HG03175 (cell line): ENCODE measurements around the gene FBXO44.
A peak's percentile ranks its signal among the peaks of the same experiment; 100 is the strongest.
"Not testable (repeated sequence)": the region's sequence is repeated elsewhere in the genome, so short reads cannot be mapped to it uniquely, and the experiment has no call there.

Experiments used
- ATAC-seq: cut with Tn5 transposase; IDR thresholded peaks from one replicate; pipeline ENCODE4 v1.9.1; 2021; ENCODE audit warnings: mild to moderate bottlenecking, moderate library complexity; ENCODE audit not compliant: unreplicated experiment

The FBXO44 gene

DNA sequence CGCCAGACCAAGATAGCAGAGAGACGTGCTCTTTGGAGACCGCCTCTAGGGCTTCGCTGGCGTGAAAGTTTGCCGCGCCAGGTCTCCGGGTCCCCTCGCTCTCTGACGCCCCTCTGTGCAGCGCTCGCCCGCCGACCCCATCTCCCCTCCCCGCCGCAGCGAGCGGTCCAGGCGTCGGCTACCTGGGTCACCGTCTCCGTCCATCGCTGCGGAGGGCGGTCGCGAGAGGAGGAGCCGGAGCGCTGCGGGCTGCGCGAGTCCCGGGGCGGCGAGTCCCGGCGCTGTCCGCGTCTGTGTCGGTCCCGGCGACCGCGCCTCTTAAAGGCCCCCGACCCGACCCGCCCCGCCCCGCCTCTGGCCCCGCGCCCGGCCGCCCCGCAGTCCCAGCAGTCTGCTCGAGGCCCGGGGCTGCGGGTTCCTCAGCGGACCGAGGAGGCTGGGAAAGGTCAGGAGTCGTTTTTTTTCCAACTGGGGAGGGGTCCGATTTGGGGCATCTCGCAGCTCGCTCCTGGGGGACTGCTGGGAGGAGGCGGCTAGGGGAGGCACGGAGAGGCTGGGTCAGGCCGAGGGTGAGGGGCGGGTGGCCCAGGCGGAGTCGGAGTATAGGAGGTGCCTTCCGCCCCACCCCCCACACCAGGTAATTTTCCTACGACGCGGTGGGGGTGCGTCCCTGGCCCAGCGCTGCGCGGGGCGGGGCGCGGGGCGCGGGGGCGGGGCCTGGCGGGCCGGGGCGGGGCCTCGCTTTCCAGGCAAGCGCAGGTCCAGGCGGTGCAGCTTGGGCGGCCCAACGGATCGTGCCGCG is at the start of gene FBXO44, which contains the start of gene FBXO2:
FBXO44 (plus strand) TSS at position 741 of the 802 bp plus-strand sequence. CDS start 959 bp downstream, outside the sequence.
FBXO2 (minus strand) TSS at position 293 of the 802 bp plus-strand sequence; CDS start at position 204, 89 bp downstream.
- peak; percentile 73 for ATAC-seq

DNA sequence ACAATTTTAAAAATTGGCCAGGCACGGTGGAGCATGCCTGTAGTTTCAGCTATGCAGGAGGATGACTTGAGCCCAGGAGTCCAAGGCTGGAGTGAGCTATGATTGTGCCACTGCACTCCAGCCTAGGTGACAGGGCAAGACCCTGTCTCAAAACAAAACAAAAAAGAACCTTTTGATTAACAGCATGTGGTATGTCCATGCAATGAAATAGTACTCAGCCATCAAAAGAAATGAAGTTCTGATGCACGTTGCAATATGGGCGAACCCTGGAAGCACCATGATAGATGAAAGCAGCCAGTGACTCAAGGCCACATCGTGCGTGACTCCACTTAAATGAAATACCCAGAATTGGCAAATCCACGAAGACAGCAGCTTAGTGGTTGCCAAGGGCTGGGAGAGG is 47.9 kb upstream of the FBXO44 start:
- ATAC-seq: no peak

DNA sequence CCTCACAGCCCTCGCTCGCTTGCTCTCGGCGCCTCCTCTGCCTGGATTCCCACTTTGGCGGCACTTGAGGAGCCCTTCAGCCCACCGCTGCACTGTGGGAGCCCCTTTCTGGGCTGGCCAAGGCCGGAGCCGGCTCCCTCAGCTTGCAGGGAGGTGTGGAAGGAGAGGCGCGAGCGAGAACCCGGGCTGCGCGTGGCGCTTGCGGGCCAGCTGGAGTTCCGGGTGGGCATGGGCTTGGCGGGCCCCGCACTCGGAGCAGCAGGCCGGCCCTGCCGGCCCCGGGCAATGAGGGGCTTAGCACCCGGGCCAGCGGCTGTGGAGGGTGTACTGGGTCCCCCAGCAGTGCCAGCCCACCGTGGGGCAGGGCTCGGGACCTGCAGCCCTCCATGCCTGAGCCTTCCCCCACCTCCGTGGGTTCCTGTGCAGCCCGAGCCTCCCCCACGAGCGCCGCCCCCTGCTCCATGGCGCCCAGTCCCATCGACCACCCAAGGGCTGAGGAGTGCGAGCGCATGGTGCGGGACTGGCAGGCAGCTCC is 46.0 kb upstream of the FBXO44 start:
- ATAC-seq: not testable (repeated sequence)

DNA sequence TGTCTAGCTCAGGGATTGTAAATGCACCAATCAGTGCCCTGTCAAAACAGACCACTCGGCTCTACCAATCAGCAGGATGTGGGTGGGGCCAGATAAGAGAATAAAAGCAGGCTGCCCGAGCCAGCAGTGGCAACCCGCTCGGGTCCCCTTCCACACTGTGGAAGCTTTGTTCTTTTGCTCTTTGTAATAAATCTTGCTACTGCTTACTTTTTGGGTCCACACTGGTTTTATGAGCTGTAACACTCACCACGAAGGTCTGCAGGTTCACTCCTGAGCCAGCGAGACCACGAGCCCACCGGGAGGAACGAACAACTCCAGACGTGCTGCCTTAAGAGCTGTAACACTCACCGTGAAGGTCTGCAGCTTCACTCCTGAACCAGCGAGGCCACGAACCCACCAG is 45.3 kb upstream of the FBXO44 start:
- not testable (repeated sequence) for ATAC-seq

- no peak for ATAC-seq
Observed at GRCh38 chr1:11610629-11611180, 44.0 kb upstream of the FBXO44 start.

DNA sequence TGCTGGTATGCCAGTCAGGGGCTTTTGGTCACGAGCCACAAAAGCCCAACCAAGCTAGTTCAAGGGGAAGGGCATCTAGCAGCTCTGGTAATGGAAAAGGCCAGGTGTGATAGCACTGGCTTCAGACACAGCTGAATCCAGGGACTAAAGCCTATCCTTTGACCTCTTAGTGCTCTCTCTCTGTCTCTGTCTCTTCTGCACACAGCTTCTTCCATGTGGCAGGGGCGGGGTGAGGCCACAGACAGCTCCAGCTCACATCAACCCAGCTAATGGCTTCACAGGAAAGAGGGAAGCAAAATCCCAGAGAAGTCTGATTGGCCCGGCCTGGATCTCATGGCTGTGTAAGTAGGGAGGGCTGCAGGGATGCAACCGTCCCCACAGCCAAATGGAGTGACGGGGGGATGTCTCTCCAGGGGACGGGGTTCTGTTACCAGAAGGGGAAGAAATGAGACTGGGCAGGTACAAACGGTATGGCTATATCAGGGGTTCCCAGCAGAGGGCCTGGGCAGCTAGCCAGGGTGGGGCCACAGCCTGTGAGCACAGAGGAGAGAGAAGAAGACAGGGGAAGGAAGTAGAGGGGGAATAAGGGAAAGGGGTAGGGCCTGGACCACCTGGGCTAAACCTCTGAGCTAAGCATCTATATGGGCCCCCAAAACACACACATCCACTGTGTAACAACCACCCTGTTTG is 42.9 kb upstream of the FBXO44 start:
- ATAC-seq: no peak

- no peak for ATAC-seq
Observed at GRCh38 chr1:11613347-11613746, 41.3 kb upstream of the FBXO44 start.

GRCh38 chr1:11615090-11615489 is 39.6 kb upstream of the FBXO44 start:
- ATAC-seq: no peak

- ATAC-seq: no peak
Observed at GRCh38 chr1:11616766-11617165, 37.9 kb upstream of the FBXO44 start.

DNA sequence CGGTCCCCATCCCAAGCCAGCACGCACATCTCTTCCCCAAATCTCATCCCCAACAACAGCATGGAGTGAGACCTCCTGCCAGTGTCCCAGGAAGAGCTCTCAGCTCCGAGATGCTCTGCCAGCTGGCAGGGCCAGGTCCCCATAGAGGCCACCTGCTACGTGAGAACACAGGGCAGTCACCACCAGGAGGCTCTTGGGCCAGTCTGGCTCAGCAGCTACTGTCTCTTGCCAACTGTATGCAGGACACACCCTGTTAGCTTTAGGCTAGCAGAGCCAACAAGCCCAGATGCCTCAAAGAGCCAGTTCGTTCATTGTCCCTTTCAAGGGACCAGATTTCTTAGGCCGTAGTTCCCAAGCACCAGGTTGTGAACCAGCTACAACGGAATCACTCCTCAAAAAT is 37.4 kb upstream of the FBXO44 start:
- no peak for ATAC-seq

- no peak for ATAC-seq
Observed at GRCh38 chr1:11617741-11618140, 36.9 kb upstream of the FBXO44 start.

- ATAC-seq: no peak
Observed at GRCh38 chr1:11620405-11620804, 34.3 kb upstream of the FBXO44 start.

- ATAC-seq: no peak
Observed at GRCh38 chr1:11620924-11621323, 33.8 kb upstream of the FBXO44 start.

DNA sequence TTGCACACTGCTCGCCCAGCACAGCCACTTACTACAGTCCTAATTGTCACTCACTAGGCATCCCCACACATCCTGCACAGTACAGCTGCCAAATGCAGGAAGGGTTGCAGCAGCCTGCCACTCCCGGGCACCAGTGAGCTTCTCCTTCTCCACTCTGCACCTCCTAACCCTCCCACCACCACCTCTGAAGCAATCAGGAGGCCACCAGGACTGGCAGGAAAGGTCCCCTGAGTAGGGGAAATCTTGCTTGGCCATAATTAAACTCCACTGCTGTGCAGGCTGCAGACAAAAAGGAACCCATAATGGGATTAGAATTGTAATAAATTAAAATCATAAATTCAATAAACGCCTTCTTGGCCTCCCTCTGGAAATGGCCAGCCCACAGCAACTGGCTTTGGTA is 32.3 kb upstream of the FBXO44 start:
- ATAC-seq: no peak

- ATAC-seq: no peak
Observed at GRCh38 chr1:11623702-11624101, 31.0 kb upstream of the FBXO44 start.

- no peak for ATAC-seq
Observed at GRCh38 chr1:11626551-11626950, 28.1 kb upstream of the FBXO44 start.

GRCh38 chr1:11628767-11629166 is 25.9 kb upstream of the FBXO44 start:
- no peak for ATAC-seq

DNA sequence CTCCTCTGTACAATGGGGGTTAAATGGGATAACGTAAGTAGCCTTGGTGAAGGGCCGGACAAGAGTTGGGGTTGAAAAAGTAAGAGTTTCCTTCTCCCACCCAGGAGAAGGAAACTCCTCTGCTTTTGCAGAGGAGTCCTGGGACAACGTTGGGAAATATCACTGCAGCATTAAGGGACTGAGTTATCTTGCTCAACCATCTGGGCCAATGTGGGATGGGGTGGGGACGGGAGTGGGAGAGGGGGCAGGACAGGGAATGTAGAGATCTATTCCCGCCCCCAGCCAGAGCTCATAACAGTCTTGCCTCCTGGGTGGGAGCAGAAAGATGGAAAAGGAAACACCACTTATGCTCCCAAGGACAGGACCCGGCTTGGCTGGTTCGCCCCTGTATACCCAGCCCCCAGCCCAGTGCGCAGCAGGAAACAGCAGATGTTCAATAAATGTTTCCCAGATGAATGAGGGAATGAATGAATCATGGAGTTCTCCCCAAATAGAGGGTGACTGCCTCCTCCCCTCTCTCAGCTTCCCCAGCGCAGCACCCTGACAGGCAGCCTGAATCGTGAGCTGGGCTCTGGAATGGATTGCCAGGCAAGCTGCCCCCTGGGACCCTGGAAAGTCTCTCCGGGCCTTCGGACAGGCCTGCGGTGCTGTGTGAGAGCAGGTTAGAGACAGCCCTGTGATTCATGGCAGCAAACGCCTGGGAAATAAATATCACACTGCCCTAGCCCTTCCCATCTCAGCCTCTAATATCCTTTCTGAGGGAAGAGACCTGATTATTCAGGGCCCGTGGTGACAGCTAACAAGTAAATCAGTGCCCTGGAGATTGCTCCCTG is 25.3 kb upstream of the FBXO44 start:
- ATAC-seq: no peak

DNA sequence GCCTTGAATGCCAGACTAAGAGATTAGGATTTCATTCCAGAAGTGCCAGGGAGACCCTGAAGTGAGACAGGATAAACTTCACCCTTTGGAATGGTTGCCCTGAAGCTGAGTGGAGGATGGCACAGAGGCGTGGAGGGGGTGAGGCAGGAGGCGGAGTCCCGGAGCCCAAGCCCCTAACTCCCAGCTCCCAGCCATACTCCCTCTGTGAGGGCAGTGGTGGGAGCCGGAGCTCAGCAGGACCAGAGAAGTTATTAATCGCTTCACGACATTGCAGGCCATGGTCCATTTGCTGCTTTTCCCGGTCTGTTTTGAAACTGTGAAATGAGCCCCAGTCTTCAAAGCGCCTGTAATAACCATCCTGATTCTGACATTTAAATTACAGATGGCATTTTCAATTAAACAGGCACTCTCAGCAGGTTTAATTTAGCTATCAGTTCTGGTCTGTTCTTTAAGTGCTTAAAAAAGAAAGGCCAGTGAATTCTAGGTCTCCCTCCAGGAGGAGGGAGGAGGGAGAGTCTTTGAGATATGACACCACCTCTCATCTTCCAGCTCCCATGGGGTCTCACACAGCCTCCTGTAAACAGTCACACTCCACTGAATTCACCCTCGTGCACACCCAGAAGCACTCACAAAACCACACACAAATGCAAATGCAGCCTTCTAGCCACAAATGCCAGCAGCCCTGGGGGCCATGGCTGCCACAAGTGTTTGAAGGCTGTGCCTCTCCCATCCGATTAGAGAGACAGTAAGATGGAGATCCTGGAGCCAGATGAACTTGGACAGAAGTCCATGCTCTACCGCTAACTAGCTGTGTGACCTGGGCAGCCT is 20.1 kb upstream of the FBXO44 start:
- no peak for ATAC-seq

GRCh38 chr1:11638121-11638520 is 16.6 kb upstream of the FBXO44 start:
- no peak for ATAC-seq
